Measurements from ENCODE around the gene CHPF.

DNA sequence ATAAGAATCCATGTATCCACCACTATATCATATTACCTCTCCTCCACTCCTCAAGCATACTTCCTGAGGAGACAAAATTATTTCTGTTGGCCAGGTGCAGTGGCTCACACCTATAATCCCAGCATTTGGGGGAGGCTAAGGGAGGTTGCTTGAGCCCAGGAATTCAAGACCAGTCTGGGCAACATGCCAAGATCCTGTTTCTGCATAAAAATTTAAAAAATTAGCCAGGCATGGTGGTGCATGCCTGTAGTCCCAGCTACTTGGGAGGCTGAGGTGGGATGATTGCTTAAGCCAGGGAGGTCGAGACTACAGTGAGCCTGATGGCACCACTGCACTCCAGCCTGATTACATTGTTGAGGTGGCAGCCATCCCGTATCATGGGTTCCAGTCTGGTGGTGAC, 37.7 kb upstream of the CHPF start:
- no peak for TF ChIP-seq ZBTB20 (tag by site-specific recombination; IDR thresholded peaks at IDR 0.05)
- TF ChIP-seq, protein P1, sequence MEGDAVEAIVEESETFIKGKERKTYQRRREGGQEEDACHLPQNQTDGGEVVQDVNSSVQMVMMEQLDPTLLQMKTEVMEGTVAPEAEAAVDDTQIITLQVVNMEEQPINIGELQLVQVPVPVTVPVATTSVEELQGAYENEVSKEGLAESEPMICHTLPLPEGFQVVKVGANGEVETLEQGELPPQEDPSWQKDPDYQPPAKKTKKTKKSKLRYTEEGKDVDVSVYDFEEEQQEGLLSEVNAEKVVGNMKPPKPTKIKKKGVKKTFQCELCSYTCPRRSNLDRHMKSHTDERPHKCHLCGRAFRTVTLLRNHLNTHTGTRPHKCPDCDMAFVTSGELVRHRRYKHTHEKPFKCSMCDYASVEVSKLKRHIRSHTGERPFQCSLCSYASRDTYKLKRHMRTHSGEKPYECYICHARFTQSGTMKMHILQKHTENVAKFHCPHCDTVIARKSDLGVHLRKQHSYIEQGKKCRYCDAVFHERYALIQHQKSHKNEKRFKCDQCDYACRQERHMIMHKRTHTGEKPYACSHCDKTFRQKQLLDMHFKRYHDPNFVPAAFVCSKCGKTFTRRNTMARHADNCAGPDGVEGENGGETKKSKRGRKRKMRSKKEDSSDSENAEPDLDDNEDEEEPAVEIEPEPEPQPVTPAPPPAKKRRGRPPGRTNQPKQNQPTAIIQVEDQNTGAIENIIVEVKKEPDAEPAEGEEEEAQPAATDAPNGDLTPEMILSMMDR (tag by site-specific recombination; IDR thresholded peaks at IDR 0.05): no peak
- TF ChIP-seq ZNF626 (tag by site-specific recombination; IDR thresholded peaks at IDR 0.05): no peak
- no peak for TF ChIP-seq BCL11A (tag by site-specific recombination; IDR thresholded peaks at IDR 0.05; ENCODE audit: low read depth)
- TF ChIP-seq ZEB2 (tag by site-specific recombination; IDR thresholded peaks at IDR 0.05): no peak
- TF ChIP-seq ZNF19 (tag by site-specific recombination; IDR thresholded peaks at IDR 0.05; ENCODE audit: low read depth): no peak
- no peak for TF ChIP-seq ZNF555 (tag by site-specific recombination; conservative IDR thresholded peaks at IDR 0.05)

Measured in HEK293 (cell line).